SJSA1 (cell line): Measurements from ENCODE around the gene UBE2J2. TPM values are rescaled to one million over a fixed set of nuclear protein-coding genes. Genes with fewer than 3 reads are reported as not detected.

Experiments
- DNase-seq, 2 experiments: peaks; one replicate each; pipeline ENCODE4 v3.0.0-alpha.2; 2015 to 2020; ENCODE audit warnings: low spot score in 2 of 2, low read depth in 1 of 2
- H3K27ac ChIP-seq: fragments of 250-450 bp; sonication (Bioruptor Pico); 2 replicates; pipeline ENCODE4 v1.5.1; 2020; ENCODE audit warnings: mild to moderate bottlenecking, moderate library complexity
- H3K27me3 ChIP-seq: fragments of 250-450 bp; sonication (Bioruptor Pico); replicated peaks from 2 replicates; pipeline ENCODE4 v1.5.1; 2020; ENCODE audit warnings: mild to moderate bottlenecking, moderate library complexity
- H3K36me3 ChIP-seq: fragments of 250-450 bp; sonication (Bioruptor Pico); 2 replicates; pipeline ENCODE4 v1.5.1; 2020; ENCODE audit warnings: mild to moderate bottlenecking
- H3K4me1 ChIP-seq: fragments of 250-450 bp; sonication (Bioruptor Pico); replicated peaks from 2 replicates; pipeline ENCODE4 v1.6.1; 2021; ENCODE audit warnings: mild to moderate bottlenecking
- H3K4me3 ChIP-seq: fragments of 250-450 bp; sonication (Bioruptor Pico); 2 replicates; pipeline ENCODE4 v1.5.1; 2020; ENCODE audit warnings: mild to moderate bottlenecking
- H3K9me3 ChIP-seq: fragments of 250-450 bp; sonication (Bioruptor Pico); replicated peaks from 2 replicates; pipeline ENCODE4 v1.5.1; 2020; ENCODE audit warnings: mild to moderate bottlenecking
- total RNA-seq: library from RNA; depleted of rRNA; stranded (reverse); fragments of >200 nt; shearing (Covaris generic); gene quantifications from 2 replicates; pipeline ENCODE4 v1.2.3, GENCODE V29; 2014

Gene UBE2J2
- total RNA-seq, 1 experiment from 2014 or later, result 96.6 TPM

GRCh38 chr1:1313500-1314236, 40.0 kb upstream of the UBE2J2 start:
- Histone ChIP-seq H3K4me3 (no peak overlapping the region), H3K27me3 (no peaks in the 10 kb centered on the region), H3K36me3 (peaks cover 96% of the 10 kb centered on the region), H3K9me3 (no peaks in the 10 kb centered on the region), H3K27ac (no peak overlapping the region), H3K4me1 (peaks cover 24% of the 10 kb centered on the region)
- DNase-seq, result no peak

- no peak for DNase-seq
- no peaks in the 10 kb centered on the region for H3K27me3 ChIP-seq
- no peaks in the 10 kb centered on the region for H3K9me3 ChIP-seq
- no peak overlapping the region for H3K27ac ChIP-seq
- H3K36me3 ChIP-seq, result peaks cover 92% of the 10 kb centered on the region
- H3K4me3 ChIP-seq, result no peak overlapping the region
- peaks cover 20% of the 10 kb centered on the region for H3K4me1 ChIP-seq
Observed at GRCh38 chr1:1312450-1313314, 39.0 kb upstream of the UBE2J2 start.

DNA sequence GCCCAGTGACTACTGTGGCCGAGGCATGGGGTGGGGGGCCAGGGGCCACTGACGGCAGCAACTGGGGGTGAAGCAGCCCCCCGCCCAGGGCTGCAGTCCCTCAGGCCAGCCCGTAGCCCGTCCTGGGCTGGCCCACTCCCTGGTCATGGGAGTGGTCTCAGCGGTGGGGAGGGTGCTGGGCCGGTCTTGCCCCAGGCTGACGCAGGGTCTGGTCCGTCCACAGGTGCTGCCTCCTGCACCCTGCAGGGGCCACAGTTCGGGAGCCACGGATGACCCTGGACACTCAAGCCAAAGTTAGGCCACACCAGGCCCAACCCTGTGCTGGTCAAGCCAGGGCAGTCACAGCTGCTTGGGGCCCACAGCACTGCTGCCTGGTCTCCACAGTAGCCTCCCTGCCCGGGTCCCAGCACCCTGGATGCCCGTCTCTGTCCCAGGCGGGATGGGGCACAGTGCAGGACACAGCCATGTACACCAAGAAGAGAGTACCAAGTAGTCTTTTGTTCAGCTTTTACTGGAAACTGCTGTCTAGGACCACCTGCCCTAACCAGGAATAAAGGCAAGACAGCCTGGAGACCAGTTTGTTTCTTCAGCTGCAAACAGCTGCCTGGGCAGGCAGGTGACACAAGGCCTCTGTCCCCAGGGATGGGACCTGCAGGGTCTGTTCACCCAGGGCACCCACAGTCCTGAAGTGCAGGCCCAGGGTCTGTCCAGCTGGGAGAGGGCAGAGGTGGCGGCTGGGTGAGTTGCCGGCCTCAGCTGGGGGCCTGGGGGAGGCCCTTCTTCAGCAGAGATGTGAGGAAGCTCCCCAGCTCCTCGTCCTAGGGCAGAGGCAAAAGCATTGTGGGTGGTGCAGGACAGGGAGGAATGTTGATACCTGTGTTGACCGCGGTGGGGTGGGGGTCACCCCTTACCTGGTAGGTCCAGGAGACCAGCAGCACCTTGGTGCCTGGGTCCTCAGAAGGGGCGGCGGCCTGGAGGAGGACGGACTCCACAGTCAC, 37.8 kb upstream of the UBE2J2 start:
- H3K4me1 ChIP-seq, result peaks cover 31% of the 10 kb centered on the region
- no peak overlapping the region for H3K27ac ChIP-seq
- peaks cover 86% of the 10 kb centered on the region for H3K36me3 ChIP-seq
- H3K4me3 ChIP-seq, result no peak overlapping the region
- no peak for DNase-seq
- 0 out of 2 replicates have a peak, but pooled peaks cover 5% of the 10 kb centered on the region for H3K9me3 ChIP-seq
- H3K27me3 ChIP-seq, result no peaks in the 10 kb centered on the region

GRCh38 chr1:1310476-1311053, 36.9 kb upstream of the UBE2J2 start:
- DNase-seq, result no peak
- Histone ChIP-seq H3K9me3 (0 out of 2 replicates have a peak, but pooled peaks cover 5% of the 10 kb centered on the region), H3K27me3 (no peaks in the 10 kb centered on the region)

GRCh38 chr1:1310109-1310385, 36.4 kb upstream of the UBE2J2 start:
- Histone ChIP-seq H3K27ac (no peak overlapping the region), H3K4me1 (peaks cover 45% of the 10 kb centered on the region), H3K27me3 (no peaks in the 10 kb centered on the region), H3K9me3 (0 out of 2 replicates have a peak, but pooled peaks cover 5% of the 10 kb centered on the region), H3K4me3 (no peak overlapping the region), H3K36me3 (peaks cover 76% of the 10 kb centered on the region)
- no peak for DNase-seq

More at GRCh38 chr1:1310476-1311053, 36.9 kb upstream of the UBE2J2 start:
- peaks cover 40% of the 10 kb centered on the region for H3K4me1 ChIP-seq
- H3K36me3 ChIP-seq, result peaks cover 79% of the 10 kb centered on the region
- no peak overlapping the region for H3K27ac ChIP-seq
- H3K4me3 ChIP-seq, result no peak overlapping the region

DNA sequence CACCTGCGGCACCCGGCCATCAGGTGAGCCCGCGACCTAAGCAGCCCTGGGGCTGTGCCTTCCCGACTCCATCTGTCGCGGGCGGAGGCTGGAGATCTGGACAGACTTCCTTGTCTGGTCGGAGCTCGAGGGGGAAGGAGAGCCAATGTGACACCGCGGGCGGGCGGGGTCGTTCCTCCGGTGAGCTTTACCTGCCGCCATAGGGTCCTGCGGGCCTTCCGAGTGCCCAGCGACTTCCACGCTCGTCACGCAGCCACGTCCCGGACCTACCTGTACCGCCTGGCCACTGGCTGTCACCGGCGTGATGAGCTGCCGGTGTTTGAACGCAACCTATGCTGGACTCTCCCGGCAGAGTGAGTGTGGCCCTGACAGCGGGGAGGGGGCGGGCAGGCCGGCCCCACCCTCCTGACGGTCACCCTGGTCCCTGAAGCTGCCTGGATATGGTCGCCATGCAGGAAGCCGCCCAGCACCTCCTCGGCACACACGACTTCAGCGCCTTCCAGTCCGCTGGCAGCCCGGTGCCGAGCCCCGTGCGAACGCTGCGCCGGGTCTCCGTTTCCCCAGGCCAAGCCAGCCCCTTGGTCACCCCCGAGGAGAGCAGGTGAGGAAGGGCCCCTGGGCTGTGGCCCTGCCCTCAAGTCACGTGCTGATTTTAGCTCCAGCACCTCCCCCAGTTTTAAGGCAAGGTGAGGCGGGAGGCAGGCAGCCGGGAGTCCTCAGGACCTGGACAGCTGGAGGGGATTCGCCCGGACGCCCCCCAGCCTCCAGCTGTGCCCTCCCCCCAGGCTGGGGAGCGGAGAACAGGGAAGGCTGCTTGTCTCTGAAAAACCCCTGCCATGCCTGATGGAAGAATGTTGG, 35.8 kb upstream of the UBE2J2 start:
- Histone ChIP-seq H3K4me3 (peak overlapping the region; percentile 91), H3K27ac (no peak overlapping the region; the same call in 1 of the 2 replicates), H3K36me3 (peaks cover 74% of the 10 kb centered on the region), H3K27me3 (no peaks in the 10 kb centered on the region), H3K9me3 (0 out of 2 replicates have a peak, but pooled peaks cover 5% of the 10 kb centered on the region), H3K4me1 (peaks cover 51% of the 10 kb centered on the region)
- DNase-seq, result no peak

DNA sequence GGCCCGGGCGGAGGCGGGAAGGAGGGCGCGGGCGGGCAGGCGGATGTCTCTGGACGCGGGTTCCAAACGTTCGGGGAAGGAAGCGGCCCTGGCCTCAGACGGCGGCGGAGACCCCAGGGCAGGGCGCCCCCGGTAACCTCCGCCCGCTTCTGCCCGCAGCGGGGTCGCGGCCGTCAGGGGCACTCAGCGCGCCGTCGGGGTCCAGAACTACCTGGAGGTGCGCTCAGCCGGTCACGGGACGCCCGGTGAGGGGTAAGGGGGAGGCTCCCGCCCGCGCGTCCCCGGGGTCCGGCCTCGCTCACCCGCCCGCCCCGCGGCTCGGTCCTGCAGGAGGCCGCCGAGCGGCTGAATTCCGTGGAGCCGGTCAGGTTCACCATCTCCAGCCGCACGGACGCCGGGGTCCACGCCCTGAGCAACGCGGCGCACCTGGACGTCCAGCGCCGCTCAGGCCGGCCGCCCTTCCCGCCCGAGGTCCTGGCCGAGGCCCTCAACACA, 35.1 kb upstream of the UBE2J2 start:
- H3K4me3 ChIP-seq, result peak overlapping the region; percentile 91
- peak in 1 of 2 experiments; percentile 76 for DNase-seq
- no peaks in the 10 kb centered on the region for H3K27me3 ChIP-seq
- H3K9me3 ChIP-seq, result 0 out of 2 replicates have a peak, but pooled peaks cover 5% of the 10 kb centered on the region
- peaks cover 70% of the 10 kb centered on the region for H3K36me3 ChIP-seq
- H3K4me1 ChIP-seq, result peaks cover 54% of the 10 kb centered on the region
- H3K27ac ChIP-seq, result peak overlapping the region; percentile 74

GRCh38 chr1:1307923-1308755, 34.5 kb upstream of the UBE2J2 start, which contains the start of the genes ACAP3 and PUSL1:
ACAP3 (minus strand) TSS chr1:1307930; CDS start chr1:1307815, 115 bp downstream.
PUSL1 (plus strand) TSS chr1:1308597; CDS start chr1:1308644, 47 bp downstream.
- H3K27ac ChIP-seq, result peak within 1 kb of the TSS; percentile 74
- no peaks in the 10 kb centered on the region for H3K27me3 ChIP-seq
- peak within 1 kb of the TSS; percentile 91 for H3K4me3 ChIP-seq
- DNase-seq, result peak; percentile 87 to 95
- peaks cover 63% of the 10 kb centered on the region for H3K36me3 ChIP-seq
- H3K9me3 ChIP-seq, result 0 out of 2 replicates have a peak, but pooled peaks cover 5% of the 10 kb centered on the region
- H3K4me1 ChIP-seq, result peaks cover 54% of the 10 kb centered on the region

GRCh38 chr1:1307261-1307922, 33.7 kb upstream of the UBE2J2 start:
- H3K36me3 ChIP-seq, result peaks cover 59% of the 10 kb centered on the region
- H3K9me3 ChIP-seq, result 0 out of 2 replicates have a peak, but pooled peaks cover 5% of the 10 kb centered on the region
- H3K4me1 ChIP-seq, result peaks cover 54% of the 10 kb centered on the region
- H3K27ac ChIP-seq, result peak overlapping the region; percentile 45; the same call in 1 of the 2 replicates
- no peaks in the 10 kb centered on the region for H3K27me3 ChIP-seq
- peak overlapping the region; percentile 91 for H3K4me3 ChIP-seq
- DNase-seq, result peak in 1 of 2 experiments; percentile 45

- H3K36me3 ChIP-seq, result peaks cover 57% of the 10 kb centered on the region
- H3K27me3 ChIP-seq, result no peaks in the 10 kb centered on the region
- 0 out of 2 replicates have a peak, but pooled peaks cover 5% of the 10 kb centered on the region for H3K9me3 ChIP-seq
- DNase-seq, result no peak
- H3K4me1 ChIP-seq, result peaks cover 54% of the 10 kb centered on the region
- no peak overlapping the region for H3K27ac ChIP-seq
- H3K4me3 ChIP-seq, result peak overlapping the region; percentile 91
Observed at GRCh38 chr1:1306661-1307260, 33.1 kb upstream of the UBE2J2 start.
